Left ventricle myocardium inferior (tissue), 1 donor: ENCODE measurements around the gene B3GAT3. TPM values are rescaled to one million over a fixed set of nuclear protein-coding genes. Genes with fewer than 3 reads are reported as not detected.

Experiments used
- DNase-seq: peaks from one replicate; pipeline ENCODE4 v3.0.0-alpha.2; 2020
- H3K27ac ChIP-seq: fragments of 200-600 bp; replicated peaks from 2 replicates; pipeline ENCODE4 v1.8.0; 2021
- H3K27me3 ChIP-seq: fragments of 200-600 bp; 2 replicates; pipeline ENCODE4 v1.8.0; 2021; ENCODE audit warnings: low read depth
- H3K36me3 ChIP-seq: fragments of 200-600 bp; 2 replicates; pipeline ENCODE4 v1.8.0; 2021
- H3K4me1 ChIP-seq: fragments of 200-600 bp; 2 replicates; pipeline ENCODE4 v1.8.0; 2021
- H3K4me3 ChIP-seq: fragments of 200-600 bp; 2 replicates; pipeline ENCODE4 v1.8.0; 2021; ENCODE audit warnings: mild to moderate bottlenecking, moderate library complexity
- H3K9me3 ChIP-seq: fragments of 200-600 bp; replicated peaks from 2 replicates; pipeline ENCODE4 v1.8.0; 2021
- CTCF ChIP-seq: fragments of 200-600 bp; IDR thresholded peaks from 2 replicates; pipeline ENCODE4 v1.8.0; 2021; ENCODE audit warnings: antibody characterized with exemption, mild to moderate bottlenecking, borderline replicate concordance
- intact Hi-C: fragments of 100-400 bp; cut with micrococcal nuclease; formaldehyde crosslinking; loops from one replicate; pipeline ENCODE4 v1.11.0; 2022
- total RNA-seq: library from RNA; stranded (reverse); fragmentation: NEBNext Ultra II Directional; extraction: Animal tissue kit (Norgen Biotek cat#: 25700); gene quantifications from one replicate; pipeline ENCODE4 v1.2.1, GENCODE V29; 2021
- donor health status: DM: no; HTN: yes; CAD: no; lungs with severe emphysema.

The B3GAT3 gene
- total RNA-seq, 1 donor from 2014 or later = 13.2 TPM

GRCh38 chr11:62646825-62647608 is 25.2 kb upstream of the B3GAT3 start:
- intact Hi-C loops = no loop called here
- H3K9me3 ChIP-seq = no peaks in the 10 kb centered on the region
- no peak for TF ChIP-seq CTCF
- peaks cover 51% of the 10 kb centered on the region for H3K36me3 ChIP-seq
- H3K27ac ChIP-seq = peak overlapping the region; percentile 97
- peak overlapping the region; percentile 97 for H3K4me3 ChIP-seq
- DNase-seq = no peak
- H3K27me3 ChIP-seq = no peaks in the 10 kb centered on the region
- H3K4me1 ChIP-seq = peaks cover 55% of the 10 kb centered on the region

- peak; percentile 99 for DNase-seq
- peak within 1 kb of the TSS; percentile 97 for H3K4me3 ChIP-seq
- TF ChIP-seq CTCF = no peak
- H3K9me3 ChIP-seq = no peaks in the 10 kb centered on the region
- peak within 1 kb of the TSS; percentile 97 for H3K27ac ChIP-seq
- intact Hi-C loops = no loop called here
- peaks cover 50% of the 10 kb centered on the region for H3K4me1 ChIP-seq
- no peaks in the 10 kb centered on the region for H3K27me3 ChIP-seq
- H3K36me3 ChIP-seq = peaks cover 51% of the 10 kb centered on the region
These were observed 24.4 kb upstream of the B3GAT3 start, which contains the start of gene GANAB for GRCh38 chr11:62645946-62646824. Gene GANAB (minus strand): TSS chr11:62646613. CDS start chr11:62646599, 14 bp downstream.

GRCh38 chr11:62645671-62645945 is 23.8 kb upstream of the B3GAT3 start:
- Histone ChIP-seq H3K36me3 (peaks cover 51% of the 10 kb centered on the region), H3K27ac (peak overlapping the region; percentile 97), H3K4me3 (peak overlapping the region; percentile 97)

GRCh38 chr11:62644220-62644619 is 22.4 kb upstream of the B3GAT3 start:
- no peaks in the 10 kb centered on the region for H3K9me3 ChIP-seq
- DNase-seq = no peak
- no peaks in the 10 kb centered on the region for H3K27me3 ChIP-seq
- H3K36me3 ChIP-seq = peaks cover 50% of the 10 kb centered on the region
- H3K4me3 ChIP-seq = no peak overlapping the region
- no peak for TF ChIP-seq CTCF
- H3K4me1 ChIP-seq = peaks cover 56% of the 10 kb centered on the region
- H3K27ac ChIP-seq = no peak overlapping the region
- intact Hi-C loops = no loop called here

More at GRCh38 chr11:62645671-62645945, 23.8 kb upstream of the B3GAT3 start:
- peaks cover 52% of the 10 kb centered on the region for H3K4me1 ChIP-seq
- intact Hi-C loops = no loop called here
- no peaks in the 10 kb centered on the region for H3K27me3 ChIP-seq
- DNase-seq = no peak
- no peaks in the 10 kb centered on the region for H3K9me3 ChIP-seq
- no peak for TF ChIP-seq CTCF

GRCh38 chr11:62632492-62632891 is 10.7 kb upstream of the B3GAT3 start:
- no peak for DNase-seq
- H3K27me3 ChIP-seq = no peaks in the 10 kb centered on the region
- H3K4me3 ChIP-seq = no peak overlapping the region
- no peak overlapping the region for H3K27ac ChIP-seq
- intact Hi-C loops = no loop called here
- no peaks in the 10 kb centered on the region for H3K4me1 ChIP-seq
- H3K9me3 ChIP-seq = no peaks in the 10 kb centered on the region
- H3K36me3 ChIP-seq = peaks cover 100% of the 10 kb centered on the region
- TF ChIP-seq CTCF = no peak
